Sciatic nerve (tissue), 2 donors: ENCODE measurements around the gene STPG1. TPM values are rescaled to one million over a fixed set of nuclear protein-coding genes. Genes with fewer than 3 reads are reported as not detected.

Experiments
- ATAC-seq: fragments of 200-7000 bp; cut with Tn5 transposase; one replicate; pipeline ENCODE4 v1.9.1; 2020; ENCODE audit warnings: mild to moderate bottlenecking, moderate library complexity
- DNase-seq: peaks from one replicate; pipeline ENCODE4 v3.0.0-alpha.2; 2020; ENCODE audit warnings: low spot score
- intact Hi-C: fragments of 100-400 bp; cut with DNase I; formaldehyde crosslinking; loops from one replicate; pipeline ENCODE4 v1.14.2; 2022
- total RNA-seq: library from RNA; stranded (reverse); fragmentation: NEBNext Ultra II Directional; extraction: Animal tissue kit (Norgen Biotek cat#: 25700); gene quantifications from one replicate; pipeline ENCODE4 v1.2.1, GENCODE V29; 2021
- donor health status: DM: no; HTN: no; CAD: no.
- donor health status: DM: no; HTN: no; CAD: no.

Gene STPG1
- total RNA-seq, 1 donor from 2014 or later = 6.2 TPM

DNA sequence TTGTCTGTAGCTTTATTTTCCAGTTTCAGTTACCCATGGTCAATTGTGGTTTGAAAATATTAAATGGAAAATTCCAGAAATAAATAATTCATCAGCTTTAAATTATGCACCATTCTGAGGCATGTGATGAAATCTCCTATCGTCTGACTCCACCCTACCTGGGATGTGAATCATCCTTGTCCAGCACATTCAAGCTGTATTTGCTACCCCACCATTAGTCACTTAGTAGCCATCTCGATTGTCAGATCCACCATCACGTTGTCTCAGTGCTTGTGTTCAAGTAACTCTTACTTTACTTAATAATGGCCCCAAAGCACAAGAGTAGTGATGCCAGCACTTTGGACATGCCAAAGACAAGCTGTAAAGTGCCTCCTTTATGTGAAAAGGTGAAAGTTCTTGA is 4.0 kb downstream of the STPG1 start:
- intact Hi-C loops = no loop called here
- DNase-seq = no peak
- no peak for ATAC-seq

DNA sequence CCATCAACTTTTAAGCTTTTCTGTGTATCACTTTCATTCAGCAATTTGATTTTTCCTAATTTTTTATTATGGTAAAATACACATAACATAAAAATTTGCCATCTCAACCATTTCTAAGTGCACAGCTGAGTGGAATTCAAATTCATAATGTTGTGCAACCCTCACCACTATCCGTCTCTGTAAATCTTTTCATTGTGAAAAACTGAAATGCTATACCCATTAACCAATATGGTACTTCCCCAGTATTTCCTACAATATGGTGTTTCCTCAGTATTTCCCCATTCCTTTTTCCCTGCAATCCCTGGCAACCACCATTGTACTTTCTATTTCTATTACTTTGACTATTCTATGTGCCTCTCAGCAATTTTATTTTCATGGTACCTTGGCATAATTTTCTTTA is 6.8 kb downstream of the STPG1 start:
- no peak for DNase-seq

DNA sequence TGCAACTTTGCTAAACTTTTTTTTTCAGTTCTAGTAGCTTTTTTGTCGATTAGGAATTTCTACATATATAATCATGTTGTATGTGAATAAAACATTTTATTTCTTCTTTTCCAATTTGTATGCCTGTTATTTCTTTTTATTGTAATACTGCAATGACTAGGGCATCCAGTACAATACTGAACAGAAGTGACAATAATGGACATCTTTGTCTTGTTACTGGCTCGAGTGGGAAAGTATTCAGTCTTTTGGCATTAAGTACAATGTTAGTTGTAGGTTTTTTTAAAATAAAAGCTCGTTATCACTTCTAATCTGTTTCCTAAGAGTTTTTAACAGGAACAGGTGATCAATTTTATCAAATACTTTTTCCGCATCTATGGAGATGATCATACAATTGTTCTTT is 9.8 kb downstream of the STPG1 start:
- no peak for ATAC-seq
- intact Hi-C loops = no loop called here
- DNase-seq = no peak

More for the DNA sequence above, 6.8 kb downstream of the STPG1 start:
- ATAC-seq = no peak
- intact Hi-C loops = no loop called here

DNA sequence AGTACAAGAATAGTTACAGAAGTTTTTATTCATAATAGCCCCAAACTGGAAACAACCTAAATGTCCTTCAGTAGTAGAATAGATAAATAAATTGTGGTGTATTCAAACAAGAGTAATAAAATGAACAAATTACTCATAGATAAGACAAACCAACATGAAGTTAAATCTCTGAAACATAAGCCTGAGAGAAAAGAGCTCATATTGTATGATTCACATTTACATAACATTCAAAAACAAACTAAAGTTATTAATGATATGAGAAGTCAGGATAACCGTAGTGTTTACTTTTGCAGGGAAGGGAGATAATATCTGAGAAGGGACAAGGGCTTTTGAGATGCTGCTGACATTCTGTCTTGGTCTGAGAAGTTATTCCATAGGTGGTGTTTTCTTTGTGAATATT is 13.5 kb downstream of the STPG1 start:
- intact Hi-C loops = no loop called here
- ATAC-seq (no peak), DNase-seq (no peak)

DNA sequence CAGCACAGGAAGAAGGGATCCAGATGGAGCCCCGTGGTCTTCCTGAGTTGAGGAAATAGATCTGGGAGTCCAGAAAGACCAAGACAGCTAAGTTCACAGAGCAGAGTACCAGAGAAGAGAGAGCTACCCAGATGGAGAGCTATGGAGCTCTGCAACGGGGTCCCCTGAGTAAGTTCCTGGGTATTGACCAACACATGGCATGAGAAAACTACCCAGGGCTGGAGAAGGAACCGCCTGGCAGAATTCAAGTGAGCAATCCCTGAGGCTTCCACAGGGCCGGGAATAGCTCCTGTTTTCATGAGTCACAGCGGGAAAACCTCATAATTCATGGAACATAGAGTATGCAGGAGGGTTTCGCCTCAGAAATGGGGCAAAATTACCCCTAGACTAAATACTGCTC is 19.7 kb downstream of the STPG1 start:
- DNase-seq = no peak
- intact Hi-C loops = loop anchor here (5.0 kb wide), 1 partner anchor 197 kb away; no protein-coding TSS in a partner anchor
- ATAC-seq = no peak

DNA sequence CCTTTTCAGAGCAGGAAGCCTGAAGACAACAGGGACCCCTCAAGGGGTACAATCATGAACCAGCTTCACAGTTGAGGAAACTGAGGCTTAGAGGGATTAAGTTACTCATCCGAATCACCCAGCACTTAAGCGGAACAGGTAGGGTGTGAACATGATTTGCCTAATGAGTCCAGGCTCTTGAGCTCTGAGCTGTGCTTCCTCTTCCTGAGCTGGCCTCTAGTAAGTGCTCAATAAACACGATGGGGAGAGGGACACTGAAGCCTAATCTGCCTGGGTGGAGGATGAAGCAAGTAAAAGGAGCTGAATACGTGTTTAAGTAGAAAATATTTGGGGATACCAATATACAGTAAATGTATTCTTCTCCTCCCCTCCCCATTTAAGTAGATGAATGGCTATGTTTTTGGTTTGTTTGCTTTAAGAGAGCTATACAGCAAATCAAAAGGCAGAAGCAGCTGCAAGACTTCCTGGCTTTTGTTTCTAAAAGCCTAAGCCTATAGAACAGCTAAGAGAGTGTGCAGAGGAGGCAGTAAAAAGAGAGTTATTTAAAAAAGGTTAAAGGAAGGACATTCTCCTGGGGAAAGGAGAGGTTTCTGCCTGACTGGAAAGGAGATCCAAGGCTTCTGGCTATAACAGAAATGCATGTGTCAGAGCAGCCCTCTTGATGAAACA is 20.5 kb downstream of the STPG1 start:
- intact Hi-C loops = loop anchor here (5.0 kb wide), 1 partner anchor 196 kb away; no protein-coding TSS in a partner anchor
- DNase-seq (no peak), ATAC-seq (no peak)

DNA sequence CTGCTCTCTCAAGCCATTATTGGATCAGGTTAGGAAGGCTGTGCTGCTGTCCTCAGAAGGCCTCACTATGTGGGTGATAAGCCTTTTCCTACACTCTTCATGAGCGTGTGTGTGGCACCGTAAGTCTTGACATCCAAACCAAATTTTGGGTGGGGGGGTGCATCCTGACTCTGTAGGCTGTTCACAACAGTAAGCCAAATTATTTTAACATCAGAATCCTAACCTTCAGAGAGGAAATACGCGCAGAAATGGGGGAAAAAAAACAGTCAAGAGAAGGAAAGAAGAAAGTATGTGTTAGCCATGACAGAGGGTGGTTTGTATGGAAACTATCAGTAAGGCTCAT is 21.0 kb downstream of the STPG1 start:
- no peak for DNase-seq
- ATAC-seq = no peak
- intact Hi-C loops = loop anchor here (5.0 kb wide), 1 partner anchor 195 kb away; no protein-coding TSS in a partner anchor

DNA sequence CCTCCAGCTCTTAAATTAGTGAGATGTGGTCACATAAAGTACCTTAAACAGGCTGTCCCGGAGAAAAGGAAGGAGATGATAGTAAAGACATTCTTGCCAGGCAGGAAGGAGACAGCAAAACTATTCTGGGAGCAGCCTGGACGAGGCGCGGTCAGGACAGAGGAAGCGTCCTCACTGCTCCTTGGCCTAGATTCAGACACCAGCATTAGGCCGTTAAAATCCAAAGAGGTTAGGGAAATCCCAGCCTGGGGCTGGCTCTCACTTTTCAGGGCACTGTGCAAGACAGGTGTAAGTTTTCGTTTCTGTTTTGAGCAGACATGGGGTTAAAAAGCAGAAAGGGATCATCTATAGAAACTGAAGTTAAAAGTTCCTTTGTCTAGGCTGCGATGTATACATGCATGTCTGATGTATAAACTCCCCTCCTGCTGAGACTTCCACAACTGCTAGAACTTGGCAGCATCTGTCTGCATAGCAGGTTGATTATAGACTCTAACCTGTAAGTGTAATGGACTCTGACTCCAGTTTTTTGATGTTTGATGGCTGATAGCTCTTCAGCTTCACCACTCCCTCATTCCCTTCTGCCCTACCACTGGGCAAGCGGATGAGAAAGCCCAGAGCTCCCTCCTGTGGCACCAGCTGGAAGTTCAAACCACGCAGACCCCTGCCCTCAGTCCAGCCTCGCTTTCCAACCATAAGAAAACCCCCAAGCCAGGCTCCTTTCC is 21.5 kb downstream of the STPG1 start:
- intact Hi-C loops = loop anchor here (5.0 kb wide), 1 partner anchor 195 kb away; no protein-coding TSS in a partner anchor
- peak; percentile 80 for DNase-seq
- peak; percentile 89 for ATAC-seq

DNA sequence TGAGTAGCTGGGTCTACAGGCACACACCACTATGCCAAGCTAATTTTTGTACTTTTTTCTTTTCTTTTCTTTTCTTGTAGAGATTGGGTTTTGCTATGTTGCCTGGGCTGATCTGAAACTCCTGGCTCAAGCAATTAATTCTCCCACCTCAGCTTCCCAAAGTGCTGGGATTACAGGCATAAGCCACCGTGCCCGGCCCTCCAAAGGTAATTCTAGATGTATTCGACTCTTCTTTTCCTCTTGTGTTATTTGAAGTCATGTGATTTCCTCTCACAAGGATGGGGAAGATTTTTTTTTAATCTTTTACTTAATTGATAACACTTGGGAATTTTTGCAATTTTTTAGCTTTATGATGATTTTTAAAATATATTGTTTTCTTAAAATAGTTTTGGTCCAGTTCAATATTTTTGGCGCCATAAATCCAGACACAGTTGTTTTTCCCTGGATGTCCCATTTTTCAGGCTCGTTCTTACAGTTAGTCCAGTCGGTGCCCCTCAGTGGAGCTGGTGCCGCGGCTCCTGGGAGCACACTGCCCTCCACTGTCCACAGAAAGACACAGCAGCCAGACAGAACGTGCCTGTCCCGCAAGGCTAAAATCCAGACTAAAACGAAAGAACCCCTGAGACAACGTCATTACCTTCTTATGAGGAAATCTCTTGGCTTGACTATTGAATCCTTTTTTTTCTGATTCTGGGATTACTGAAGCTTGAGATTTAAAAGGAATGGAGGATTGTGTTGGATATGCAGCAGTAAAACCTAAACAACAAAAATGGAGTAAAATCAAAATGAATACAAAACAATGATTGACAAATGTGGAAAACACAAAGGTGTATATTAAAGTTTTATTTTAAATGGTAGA is 22.4 kb downstream of the STPG1 start:
- DNase-seq (peak; percentile 81), ATAC-seq (peak; percentile 96)
- intact Hi-C loops = loop anchor here (5.0 kb wide), 1 partner anchor 194 kb away; no protein-coding TSS in a partner anchor

DNA sequence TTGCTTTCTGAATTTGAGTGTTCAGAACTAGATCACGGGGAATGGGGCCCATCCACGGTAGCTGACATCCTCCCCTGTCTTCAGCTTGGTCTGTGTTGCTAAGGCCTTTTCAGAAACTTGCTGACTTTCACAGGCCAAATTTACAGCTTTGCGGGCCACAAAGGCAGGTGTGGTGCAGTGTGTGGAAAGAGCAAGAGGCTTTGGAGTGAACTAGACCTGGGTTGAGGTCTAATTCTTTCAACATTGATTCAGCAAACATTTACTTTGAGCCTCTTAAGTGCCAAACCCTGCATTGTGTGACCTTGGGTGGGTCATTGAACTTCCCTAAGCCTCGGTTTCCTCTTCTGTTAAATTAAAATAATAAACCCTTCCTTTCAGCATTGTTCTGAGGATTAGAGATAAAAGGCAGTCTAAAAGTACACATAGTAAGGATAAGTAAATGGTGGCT is 24.3 kb downstream of the STPG1 start:
- DNase-seq (no peak), ATAC-seq (no peak)
- intact Hi-C loops = loop anchor here (10.0 kb wide), 1 partner anchor 724 kb away; no protein-coding TSS in a partner anchor

DNA sequence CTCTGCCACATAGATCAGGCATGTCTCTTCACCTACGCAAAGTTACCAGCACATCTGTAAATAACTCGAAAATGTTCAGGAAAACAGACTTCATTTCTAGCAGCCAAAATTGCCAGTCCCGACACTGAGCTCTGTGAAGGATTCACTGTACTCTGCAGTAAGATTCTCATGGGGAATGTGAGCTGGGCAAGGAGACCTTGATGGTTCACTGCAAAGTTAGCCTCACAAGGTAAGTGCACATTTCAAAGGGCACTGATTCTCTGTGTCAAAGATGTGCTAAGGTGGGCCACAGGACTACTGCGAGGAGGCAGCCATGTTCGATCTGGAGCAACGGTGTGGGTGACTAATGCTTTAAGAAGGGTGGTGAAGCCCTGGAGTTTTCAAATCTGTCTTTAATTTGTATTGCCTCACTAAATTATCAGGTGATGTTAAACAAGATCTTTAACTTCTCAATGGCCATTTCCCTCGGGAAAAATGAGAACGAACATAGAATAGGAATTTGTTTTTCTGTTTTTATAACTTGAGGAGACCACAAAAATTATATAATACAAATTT is 25.2 kb downstream of the STPG1 start:
- intact Hi-C loops = loop anchor here (10.0 kb wide), 1 partner anchor 724 kb away; no protein-coding TSS in a partner anchor
- DNase-seq (no peak), ATAC-seq (no peak)

DNA sequence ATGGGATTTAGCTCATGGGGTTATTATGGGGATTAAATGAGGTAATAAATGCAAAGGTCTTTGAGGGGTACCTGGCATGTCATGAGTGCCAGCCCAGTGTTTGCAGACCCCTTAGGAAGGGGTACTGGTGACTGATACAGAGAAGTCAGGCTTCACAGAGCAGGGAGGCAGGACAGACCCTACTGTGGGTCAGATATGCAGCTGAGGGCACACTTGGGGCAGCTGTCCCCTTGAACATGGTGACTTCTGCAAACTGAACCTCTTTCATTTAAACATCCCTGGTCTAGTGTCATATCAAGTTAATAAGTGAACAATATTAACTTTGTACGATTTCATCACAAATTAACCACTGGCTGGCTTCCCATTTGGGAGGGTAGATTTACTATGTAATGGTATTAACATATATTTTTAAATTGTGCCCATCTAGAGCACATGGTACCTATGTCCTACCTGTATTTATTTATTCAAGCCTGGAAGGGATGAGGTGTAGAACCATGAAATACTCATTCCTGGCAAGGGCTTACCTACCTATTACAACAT is 25.9 kb downstream of the STPG1 start:
- DNase-seq (no peak), ATAC-seq (no peak)
- intact Hi-C loops = loop anchor here (10.0 kb wide), 1 partner anchor 723 kb away; no protein-coding TSS in a partner anchor

DNA sequence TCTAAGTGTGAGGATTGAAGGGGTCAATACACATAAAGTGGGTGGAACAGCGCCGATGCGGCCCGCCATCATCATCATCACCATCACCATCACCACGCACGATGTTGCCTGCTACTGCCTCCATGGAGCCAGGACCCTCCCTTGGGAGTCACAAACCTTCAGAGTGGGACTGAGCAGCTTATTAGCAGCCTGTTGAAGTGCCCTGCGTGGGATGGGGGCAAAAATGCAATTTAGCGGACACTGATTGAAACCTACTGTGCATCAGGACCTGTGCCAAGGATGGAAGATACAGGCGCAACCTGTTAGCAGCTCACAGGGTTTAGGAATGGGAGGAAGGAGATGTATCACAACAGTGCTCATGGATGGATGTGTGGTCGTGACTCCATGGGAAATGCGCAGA is 26.7 kb downstream of the STPG1 start:
- ATAC-seq (no peak), DNase-seq (no peak)
- intact Hi-C loops = loop anchor here (10.0 kb wide), 1 partner anchor 722 kb away; no protein-coding TSS in a partner anchor

DNA sequence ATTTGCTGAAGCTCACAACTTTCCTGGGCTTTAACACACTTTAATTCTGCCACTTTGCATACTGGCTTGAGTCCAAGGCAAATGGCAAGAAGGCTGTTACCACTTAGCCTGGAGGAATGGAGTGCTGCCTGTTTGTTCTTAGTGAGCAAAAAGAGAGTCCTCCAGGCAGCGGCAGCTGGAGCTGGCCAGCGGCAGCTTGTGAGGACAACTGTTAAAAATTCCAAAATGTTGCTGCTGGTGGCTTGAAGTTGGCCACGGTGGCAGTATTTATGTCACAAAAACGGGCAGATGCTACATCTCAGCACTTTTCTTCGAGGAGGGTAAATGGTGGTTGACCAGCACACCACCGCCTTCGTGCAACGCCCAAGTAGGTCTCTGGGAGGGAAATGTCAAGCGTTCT is 27.3 kb downstream of the STPG1 start:
- DNase-seq (no peak), ATAC-seq (no peak)
- intact Hi-C loops = loop anchor here (10.0 kb wide), 1 partner anchor 721 kb away; no protein-coding TSS in a partner anchor

DNA sequence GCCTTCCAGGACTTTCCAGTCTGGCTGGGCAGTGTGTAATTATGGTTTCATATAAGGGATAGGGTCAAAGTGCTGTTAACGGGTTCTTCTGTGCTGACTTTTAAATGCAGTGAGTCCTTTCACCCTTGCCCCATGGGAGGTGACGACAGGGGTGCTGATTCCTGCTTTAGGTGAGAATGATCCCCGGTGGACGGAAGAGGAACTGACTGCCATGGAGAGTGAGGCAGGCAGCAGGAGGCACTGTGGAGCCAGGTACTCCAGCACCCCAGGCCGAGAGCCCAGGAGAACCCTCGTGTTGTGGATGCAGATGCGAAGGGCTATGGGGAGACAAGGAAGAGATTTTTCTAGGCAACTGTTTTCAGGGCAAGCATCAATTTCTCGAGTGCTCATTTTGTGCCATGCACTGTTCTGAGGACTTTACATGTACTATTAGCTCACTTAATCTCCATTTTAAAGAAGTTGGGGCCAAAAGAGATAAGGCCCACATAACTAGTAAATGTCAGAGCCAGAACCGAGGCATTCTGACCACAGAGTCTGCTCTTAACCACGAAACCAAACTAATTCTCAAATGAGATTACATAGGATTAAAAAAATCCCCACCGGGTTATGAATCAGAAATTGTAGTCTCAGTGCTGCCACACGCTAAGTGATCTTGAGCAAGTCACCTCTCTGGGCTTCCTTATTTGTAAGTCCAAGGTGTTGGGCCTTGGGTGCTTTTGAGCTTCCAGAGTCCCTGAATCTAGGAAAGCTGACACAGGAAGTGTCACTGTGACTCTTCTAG is 28.2 kb downstream of the STPG1 start:
- ATAC-seq (no peak), DNase-seq (no peak)
- intact Hi-C loops = loop anchor here (10.0 kb wide), 1 partner anchor 721 kb away; no protein-coding TSS in a partner anchor

DNA sequence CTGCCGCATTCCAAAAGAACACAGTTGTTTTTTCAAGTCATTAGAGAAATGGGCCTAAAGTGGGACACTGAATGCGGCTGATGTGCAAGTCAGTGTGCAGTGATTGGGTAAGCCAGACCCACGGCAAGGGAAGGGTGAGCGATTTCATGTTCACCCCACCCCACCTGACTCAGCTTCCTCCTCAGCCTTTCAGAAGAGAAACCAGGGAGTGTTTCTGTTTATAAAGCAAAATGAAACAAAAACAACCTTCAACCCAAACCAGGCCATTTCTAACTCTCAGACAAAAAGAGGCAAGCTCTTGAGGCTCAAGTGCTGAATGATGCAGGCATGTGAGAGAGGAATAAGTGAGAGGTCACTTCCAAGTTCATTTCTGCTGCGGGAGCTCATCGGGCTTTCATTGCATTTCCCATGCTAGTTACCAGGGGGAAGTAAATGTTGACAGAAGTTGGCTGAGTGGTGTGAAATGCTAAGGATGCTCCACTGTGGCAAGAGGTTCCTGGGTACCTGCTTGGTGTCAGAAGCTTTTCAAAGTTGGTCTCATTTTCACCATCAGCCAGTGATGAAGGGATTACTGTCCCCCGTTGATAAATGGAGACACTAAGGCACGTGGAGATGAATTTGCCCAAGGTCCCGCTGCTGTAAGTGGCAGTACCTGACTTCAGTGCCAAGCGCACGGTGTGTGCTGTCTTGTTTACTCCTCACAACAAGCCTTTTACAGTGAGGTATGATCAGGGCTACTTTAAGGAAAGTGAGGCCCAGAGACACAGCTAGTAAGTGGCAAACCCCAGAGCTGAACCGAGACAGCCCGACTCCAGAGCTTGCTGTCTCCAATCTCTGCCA is 29.1 kb downstream of the STPG1 start:
- DNase-seq = no peak
- ATAC-seq = peak; percentile 53
- intact Hi-C loops = loop anchor here (10.0 kb wide), 1 partner anchor 720 kb away; no protein-coding TSS in a partner anchor
